GM19455 (cell line): Measurements from ENCODE around the gene TRDN.

ENCODE experiments used
- ATAC-seq: cut with Tn5 transposase; IDR thresholded peaks from one replicate; pipeline ENCODE4 v1.9.1; 2021; ENCODE audit not compliant: unreplicated experiment

The TRDN gene, protein sequence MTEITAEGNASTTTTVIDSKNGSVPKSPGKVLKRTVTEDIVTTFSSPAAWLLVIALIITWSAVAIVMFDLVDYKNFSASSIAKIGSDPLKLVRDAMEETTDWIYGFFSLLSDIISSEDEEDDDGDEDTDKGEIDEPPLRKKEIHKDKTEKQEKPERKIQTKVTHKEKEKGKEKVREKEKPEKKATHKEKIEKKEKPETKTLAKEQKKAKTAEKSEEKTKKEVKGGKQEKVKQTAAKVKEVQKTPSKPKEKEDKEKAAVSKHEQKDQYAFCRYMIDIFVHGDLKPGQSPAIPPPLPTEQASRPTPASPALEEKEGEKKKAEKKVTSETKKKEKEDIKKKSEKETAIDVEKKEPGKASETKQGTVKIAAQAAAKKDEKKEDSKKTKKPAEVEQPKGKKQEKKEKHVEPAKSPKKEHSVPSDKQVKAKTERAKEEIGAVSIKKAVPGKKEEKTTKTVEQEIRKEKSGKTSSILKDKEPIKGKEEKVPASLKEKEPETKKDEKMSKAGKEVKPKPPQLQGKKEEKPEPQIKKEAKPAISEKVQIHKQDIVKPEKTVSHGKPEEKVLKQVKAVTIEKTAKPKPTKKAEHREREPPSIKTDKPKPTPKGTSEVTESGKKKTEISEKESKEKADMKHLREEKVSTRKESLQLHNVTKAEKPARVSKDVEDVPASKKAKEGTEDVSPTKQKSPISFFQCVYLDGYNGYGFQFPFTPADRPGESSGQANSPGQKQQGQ

DNA sequence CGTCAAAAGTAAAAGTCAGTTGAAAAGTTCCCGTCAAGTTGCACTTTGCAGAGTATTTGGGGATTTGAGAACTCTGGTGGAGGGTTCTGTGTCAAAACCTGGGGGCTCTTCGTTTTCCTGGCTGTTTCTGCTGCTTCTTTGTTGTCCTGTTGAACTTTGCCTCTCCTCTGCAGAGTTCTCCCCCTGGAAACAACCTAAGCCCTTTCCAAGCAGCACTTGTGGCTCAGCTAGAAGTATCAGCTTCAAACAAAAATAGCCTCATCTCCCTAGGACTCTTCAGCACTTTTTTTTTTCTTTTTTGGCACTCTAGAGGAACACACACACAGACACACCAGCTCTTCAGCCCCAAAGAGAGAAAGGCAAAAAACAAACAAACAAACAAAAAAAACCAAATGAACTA lies at the start of gene TRDN:
TSS of gene TRDN (minus strand) at position 169 of the 400 bp plus-strand sequence. CDS start 175 bp downstream, outside the sequence.
- no peak for ATAC-seq

DNA sequence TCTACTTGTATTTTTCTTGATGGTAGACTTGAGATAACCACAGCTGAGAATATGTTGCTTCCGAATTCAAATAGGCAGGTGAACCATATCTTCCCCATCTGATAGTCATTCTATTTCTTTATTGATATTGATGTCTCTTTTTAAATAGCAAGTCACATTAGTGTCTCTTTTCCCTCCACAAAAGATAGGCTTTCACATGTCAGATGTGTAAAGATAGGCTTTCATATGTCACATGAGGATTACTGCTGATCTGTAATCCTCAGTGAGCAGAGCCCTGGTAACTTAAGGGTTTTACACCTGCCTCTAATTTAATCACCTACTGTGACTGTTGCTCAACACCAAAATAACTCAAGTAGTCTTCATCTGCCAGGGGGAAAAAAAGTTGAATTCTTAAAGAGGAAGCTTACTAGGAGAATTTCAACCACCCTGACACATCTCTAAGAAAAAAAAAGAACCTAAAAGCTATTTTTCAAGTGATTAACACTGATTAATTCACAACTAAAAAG lies 45.3 kb upstream of the TRDN start:
- ATAC-seq: no peak

DNA sequence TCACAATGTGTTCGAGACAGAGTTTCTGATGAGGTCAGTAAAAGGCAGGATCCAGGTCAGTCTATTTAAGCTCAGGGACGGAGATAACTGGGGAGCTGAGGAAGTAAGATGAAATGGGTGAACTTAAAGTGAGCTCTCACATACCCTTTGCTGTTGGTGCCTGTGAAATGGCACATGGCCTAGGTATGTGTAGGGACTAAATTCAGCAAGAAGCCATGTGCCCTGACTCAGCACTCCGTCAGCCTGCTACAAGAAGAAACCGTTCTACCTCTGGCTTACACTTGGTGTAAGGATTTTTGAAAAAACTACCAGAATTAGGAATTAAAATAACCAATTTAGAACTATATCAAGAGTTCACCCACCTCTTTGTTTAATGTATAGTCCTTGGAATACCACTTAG lies 41.1 kb upstream of the TRDN start:
- ATAC-seq: no peak

DNA sequence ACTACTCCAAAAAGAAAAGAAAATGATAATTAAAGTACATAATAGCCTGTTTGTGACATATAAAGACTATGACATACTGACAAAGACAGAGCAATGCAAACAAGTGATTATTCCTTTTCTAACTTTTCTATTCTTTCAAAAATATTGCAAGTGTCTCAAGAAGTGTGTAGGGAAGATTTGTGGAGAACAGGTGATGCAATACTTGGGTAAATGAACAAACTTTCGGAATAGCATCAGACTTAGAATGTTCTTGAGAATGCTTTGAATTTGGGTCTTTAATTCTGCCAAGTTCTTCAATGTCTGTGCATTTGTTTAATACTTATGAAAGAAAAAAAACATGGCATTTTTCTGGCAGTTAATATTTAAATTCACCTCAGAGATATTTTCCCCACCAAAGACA lies 40.0 kb upstream of the TRDN start:
- ATAC-seq: no peak

DNA sequence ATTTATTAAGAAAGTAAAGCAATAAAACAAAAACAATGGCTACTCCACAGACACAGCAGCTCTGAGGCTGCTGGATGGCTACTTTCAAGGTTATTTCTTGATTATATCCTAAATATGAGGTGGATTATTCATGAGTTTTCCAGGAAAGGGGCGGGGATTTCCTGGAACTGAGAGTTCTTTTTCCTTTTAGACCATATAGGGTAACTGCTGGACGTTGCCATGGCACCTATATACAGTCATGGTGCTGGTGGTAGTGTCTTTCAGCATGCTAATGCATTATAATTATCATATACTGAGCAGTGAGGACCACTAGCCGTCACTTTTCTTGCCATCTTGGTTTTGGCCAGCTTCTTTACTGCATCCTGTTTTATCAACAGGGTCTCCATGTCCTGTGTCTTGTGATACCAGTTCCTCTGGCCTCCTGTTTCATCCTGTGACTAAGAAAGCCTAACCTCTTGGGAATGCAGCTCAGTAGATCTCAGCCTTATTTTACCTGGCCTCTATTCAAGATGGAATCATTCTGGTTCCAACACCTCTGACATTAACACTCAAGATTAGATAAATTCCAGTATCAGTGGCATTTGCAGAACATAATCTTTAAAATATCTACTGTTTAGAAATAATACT lies 32.3 kb upstream of the TRDN start:
- ATAC-seq: no peak

DNA sequence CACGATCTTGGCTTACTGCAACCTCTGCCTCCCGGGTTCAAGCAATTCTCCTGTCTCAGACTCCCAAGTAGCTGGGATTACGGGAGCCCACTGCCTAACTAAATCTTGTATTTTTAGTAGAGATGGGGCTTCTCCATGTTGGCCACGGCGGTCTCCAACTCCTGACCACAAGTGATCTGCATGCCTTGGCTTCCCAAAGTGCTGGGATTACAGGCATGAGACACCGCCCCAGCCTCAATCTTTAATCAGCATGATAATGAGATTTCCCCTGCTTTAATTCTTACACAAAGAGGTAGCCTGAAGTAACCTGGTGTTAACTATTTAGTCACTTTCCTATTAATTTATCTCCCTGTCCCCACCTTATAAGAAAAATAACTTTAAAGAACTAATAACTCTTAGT lies 31.3 kb upstream of the TRDN start:
- ATAC-seq: no peak

DNA sequence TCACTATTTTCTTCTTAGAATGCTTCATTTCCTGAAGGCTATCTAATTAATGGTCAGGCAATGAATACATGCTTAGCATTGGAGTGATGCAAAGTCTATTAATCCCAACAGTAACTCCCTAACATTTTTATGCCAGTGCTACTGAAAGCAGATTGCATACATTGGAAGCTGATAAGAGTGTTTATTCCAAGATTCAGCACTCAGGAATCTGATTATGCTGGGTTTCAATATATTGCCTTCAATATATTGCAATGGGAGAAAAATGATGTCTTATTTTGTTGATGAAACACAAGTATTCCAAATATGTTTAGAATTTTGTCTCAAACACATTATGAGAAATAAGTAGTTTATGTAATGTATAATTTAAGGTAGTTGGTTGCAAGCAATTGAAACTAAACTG lies 26.7 kb upstream of the TRDN start:
- no peak for ATAC-seq

DNA sequence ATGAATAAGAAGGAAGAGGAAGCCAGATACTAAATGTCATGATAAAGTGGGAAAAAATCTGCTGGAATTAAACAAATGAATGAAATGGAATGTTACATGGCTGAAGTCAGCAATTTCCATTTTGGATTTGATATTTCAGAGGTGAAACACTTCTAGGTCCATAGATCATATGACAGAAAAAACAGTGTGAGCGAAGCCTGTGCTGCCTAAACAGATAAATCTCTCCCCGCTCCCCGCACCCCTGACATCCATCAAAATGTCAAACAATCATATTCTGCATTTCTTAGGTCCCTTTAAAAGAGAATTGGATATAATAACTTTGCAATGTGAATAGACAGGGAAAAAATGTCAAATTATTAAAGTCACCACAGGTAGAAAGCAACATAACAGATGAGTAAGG lies 26.0 kb upstream of the TRDN start:
- ATAC-seq: no peak

DNA sequence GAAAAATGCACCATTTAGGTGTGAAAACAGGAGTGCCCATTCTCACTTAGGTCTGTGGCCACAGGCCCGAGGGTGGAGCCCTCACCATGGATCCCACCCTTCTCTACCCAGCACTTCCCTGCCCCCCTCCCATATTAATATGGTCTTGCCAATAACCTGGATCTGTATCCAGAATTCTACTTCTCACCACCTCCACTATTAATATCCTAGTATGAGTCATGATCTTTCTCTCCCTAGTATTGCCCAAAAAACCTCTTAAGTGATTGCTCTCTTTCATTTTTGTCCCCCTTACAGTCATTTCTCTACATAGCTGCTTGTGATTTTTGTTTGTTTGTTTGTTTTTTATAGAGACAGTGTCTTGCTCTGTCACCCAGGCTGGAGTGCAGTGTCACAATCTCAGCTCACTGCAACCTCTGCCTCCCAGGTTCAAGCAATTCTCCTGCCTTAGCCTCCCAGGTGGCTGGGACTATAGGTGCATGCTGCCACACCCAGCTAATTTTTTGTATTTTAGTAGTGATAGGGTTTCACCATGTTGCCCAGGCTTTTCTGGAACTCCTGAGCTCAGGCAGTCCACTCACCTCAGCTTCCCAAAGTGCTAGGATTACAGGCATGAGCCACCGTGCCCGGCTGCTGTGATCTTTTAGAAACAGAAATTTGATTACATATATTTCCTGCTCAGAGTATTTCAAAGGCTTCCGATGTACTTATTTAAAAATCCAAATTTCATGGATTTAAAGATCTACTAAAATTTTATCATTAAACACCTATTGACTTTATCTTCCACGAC lies 24.5 kb upstream of the TRDN start:
- ATAC-seq: no peak

DNA sequence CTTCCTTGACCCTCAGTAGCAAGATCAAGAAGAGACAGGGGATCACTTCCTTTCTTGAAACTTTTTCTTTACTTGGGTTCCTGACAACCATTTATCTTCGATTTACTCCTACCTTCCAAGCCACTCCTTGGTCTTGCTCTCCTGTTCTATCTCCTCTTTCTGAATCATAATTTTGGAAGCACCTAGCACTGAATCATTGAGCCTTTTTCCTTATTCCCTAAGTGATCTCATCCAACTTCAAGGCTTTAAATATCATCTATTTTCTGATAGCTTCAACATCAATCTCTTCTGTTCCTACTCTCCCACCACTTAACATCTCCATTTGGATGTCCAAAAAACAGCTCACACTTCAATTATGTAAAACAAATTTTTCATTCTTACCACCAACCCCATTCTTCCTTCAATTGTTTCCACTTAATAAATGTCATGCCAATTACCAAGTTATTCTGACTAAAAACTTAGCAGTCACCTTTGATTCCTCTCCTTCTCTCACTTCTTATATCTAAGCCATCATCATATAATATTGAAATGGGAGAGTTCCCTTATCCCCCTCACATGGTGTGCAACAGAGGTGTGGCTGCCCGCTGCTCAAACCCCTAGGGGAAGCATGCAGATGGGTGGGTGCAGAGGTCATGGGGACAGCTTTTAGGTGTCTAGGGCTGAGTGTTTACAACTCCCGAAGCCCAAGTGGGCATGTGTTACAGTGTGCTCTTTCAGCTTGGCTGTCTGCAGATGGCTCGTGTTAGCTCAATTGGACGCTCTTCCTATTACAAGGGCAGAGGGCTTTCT lies 23.4 kb upstream of the TRDN start:
- no peak for ATAC-seq

DNA sequence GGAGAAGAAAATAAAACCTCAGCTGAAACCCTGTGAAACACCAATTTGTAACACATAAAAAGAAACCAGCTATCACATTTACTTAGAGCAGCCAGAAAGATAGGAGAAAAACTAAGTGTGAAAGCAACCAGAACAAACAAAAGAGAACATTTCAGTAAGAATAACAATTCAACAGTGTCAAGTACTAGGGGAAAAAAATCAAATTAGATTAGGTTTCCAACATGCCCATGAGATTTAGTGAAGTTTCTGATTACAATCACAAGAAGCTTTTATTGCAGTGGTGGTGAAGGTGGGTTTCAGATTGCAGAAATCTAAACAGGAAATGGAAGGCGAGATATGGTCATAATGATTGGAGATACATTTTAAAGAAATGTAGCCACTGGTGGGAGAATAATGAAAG lies 22.1 kb upstream of the TRDN start:
- no peak for ATAC-seq

DNA sequence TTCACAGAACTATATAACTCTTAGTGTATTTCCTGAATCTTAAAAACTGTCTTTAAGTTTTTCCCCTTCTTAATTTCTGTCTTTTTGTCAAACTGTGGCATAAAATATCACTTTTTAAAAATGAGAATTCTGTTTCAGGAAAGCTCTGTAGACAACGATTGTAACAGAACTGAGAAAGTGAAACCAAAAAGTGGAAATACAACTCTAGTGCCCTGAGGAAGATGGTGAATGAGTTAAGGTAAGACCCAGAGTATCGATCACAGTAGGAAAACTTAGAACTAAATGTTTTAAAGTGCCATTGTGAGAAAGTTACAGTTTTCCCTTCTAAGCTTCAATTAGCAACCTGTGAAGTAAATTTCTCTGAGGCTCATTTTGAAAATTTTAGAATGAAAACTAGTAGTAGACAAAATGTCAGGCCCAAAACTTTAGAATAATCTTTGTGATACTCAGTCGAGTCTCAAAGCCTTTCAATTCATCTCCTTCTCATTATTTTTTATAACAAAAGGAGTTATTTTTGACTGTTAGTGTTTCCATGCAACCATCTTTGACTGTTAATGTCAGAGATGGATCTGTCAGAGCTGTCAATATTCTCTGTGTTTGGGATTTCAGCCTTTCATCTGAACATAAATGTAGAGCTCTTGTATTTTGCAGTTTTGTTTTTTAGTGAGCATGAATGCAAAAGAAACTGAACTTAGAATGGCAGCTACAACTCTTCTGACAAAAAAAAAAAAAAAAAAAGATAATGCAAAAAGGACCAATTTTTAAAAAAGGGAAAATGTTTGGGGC lies 19.0 kb upstream of the TRDN start:
- peak; percentile 83 for ATAC-seq

DNA sequence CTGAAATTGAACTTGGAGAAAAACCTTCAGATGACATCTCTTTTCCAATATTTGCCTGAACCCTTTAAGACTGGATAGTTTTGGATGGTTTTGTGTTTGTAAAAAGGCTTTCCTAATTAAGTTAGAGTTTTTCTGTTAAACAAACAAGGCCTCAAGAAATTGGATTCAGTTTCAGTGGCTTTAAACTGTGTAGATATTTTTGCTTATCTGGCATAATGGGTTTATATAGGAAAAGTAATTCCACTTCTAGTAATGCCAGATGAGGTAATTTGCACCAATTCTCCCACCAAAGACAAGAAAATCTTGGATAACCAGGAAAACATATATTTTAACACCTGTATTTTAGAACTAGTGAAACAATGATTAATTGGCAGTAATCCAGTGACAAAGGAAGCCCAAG lies 12.0 kb upstream of the TRDN start:
- ATAC-seq: no peak

DNA sequence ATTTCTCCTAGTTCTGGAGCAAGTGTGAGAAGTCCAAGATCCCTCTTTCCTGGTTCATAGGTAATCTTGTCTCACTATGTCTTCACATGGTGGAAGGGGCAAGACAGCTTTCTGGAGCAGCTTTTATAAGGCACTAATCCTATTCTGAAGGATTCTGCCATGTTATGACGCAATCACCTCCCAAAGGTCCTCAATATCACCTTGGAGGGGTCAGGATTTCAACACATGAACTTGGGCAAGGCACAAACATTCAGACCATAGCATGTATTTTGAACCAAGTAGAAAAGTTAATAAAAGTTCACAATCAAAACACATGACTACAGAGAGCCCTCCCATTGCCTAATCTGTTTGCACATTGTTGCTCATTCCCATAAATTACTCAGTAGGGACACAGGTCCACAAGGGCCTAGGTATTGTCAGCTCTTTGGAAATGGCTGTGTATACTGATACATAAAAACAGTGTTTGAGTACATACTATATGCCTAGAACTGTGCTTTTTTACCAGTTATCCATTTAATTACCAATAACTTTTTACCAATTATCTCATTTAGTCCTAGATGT lies 11.3 kb upstream of the TRDN start:
- ATAC-seq: no peak

DNA sequence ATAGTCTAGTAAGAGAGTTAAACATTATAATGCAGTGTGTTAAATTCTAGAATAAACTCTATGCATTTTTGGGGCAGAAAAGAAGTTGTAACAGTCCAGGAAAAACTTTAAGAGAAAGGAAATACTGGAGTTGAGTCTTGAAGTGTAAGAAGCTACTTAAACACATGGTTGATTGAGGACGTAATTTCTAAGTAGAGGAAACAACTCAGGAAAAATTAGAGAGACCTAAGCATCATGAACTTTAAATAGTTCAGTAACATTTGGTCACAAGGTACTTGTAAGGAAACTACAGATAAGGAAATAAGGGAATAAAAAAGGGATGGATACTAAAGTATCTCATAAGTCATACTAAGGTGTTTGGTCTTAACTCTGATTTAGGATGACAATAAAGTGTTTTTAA lies 4.7 kb upstream of the TRDN start:
- no peak for ATAC-seq

DNA sequence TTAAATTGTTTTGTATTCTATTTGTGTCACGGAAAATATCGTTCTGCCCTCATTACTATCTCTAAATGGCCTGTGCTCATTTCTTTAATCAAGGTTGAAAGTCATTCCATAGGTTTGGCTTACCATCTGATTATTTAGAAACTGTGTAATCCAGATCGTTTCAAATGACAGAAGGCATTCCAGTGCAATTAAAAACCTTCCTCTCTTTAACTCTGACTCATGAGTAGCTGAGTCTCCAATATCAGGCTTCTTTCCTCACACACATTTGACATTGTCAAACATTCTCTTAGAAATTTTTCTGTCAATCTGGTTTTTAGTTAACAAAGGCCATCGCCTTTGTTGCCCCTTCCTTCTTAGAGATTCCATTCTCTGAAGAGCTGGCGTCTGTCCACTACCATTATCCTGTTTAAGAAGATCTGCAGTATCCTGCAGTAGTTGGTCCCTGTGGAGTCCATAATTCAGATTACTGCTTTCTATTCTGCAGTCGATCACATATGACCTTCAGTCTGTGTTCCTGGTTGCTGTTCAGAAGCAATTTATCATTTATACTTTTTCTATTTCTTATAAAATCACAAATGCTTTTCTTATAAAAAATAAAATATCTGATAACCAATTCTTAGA lies 3.9 kb upstream of the TRDN start:
- no peak for ATAC-seq

DNA sequence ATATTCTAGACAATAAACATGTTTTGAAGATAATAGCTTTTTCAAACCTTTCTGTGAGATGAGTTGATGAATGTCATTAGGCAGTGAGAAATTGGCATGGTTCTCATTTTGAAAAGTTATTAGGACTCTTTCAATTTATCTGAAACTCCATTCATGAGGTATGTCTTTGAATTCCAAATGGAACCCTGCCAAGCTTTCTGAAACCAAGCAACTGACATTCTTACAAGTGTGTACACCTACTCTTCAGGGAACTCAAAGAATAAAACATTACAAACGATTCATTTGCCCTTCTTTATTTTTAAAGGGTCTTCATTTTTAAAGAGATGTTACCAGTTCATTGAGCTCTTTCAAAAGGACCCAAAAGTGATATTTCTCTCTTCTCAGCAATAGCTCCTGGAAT lies 2.1 kb upstream of the TRDN start:
- ATAC-seq: no peak

DNA sequence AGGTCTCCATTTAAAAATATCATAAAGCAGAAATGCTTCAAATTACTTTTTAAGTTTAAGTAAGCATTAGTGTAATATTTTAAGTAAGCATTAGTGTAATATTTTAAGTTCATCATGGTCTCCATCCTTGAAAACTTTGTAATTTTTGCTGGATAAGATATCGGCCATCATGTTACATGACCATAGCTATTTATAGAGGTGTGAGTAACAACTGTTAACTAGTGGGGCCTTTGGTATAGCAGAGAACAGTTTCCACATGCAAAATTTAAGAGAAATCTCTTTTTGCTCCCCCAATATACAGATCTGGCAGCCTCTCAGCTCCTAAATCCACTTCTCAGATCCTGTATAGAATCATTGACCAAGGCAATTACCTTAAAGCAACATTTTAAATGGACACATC lies 468 bp downstream of the TRDN start:
- no peak for ATAC-seq

DNA sequence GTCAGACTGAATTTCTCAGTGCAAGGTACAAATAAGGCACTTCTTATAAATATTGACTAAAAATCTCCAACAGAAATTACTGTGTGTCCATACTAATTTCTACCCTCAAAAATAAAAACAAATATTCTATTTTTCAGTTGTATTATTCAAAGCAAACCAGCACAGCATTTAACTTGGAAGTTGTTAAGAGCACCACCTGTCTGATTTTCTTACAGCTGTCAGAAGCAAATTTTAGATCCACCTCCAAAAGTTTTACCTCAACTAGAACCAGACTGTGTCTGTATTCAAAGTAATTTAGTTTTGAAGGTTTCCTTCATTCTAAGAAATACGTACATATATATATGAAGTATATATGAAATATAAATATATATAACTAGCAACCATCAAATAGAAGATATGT lies 1.2 kb downstream of the TRDN start:
- no peak for ATAC-seq
